ENCODE results near the gene MTARC2. TPM values are rescaled to one million over a fixed set of nuclear protein-coding genes. Genes with fewer than 3 reads are reported as not detected.

MTARC2 gene
- total and polyA plus RNA-seq, 2 of the 4 experiments (the other 2 are of a cell fraction): 0.36 to 2.6 TPM

DNA sequence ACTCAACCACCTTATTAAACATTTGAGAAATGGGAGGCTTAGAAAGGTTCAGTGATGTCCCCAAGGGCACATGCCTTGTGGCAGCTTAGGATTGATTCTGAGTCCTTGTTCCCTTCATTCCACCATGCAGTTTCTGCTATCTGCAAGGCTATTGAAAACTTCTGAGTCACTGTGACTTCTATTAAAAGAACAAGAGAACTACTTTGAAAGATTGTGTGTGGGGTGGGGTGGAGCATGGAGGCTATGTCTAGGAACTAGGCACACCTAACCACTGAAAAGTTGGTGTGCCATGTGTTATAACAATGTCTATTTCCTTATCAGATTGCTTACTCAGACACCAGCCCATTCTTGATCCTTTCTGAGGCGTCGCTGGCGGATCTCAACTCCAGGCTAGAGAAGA lies 49.4 kb downstream of the MTARC2 start:
- no peak overlapping the region for H2BK15ac ChIP-seq (ENCODE audit: low read depth, low read length)
- H2BK120ac ChIP-seq (ENCODE audit: low read depth, low read length): no peak overlapping the region
- ChIA-PET CTCF (interaction anchor here (0.5 kb wide), 1 partner anchor 499 kb away, joined by 4 read pairs; no protein-coding TSS in a partner anchor), POLR2A (ENCODE audit: unreplicated experiment) (no interaction called here)
- no peak overlapping the region for H2BK5ac ChIP-seq (ENCODE audit: low read depth, low read length, poor library complexity, severe bottlenecking)
- no peak overlapping the region for H3K56ac ChIP-seq (ENCODE audit: extremely low read depth, insufficient read depth, low read length)
- dilution Hi-C loops (cut with HindIII; ENCODE audit: low sequenced_read_pairs, unreplicated experiment) (no loop called here), in situ Hi-C loops (cut with MboI; ENCODE audit: low sequenced_read_pairs) (no loop called here), intact Hi-C loops (cut with micrococcal nuclease) (no loop called here)
- H2AK5ac ChIP-seq (ENCODE audit: low read depth, low read length): no peak overlapping the region
- H3K4me2 ChIP-seq (ENCODE audit: low read depth, low read length): no peak overlapping the region
- no peak overlapping the region for H2BK20ac ChIP-seq (ENCODE audit: low read depth, low read length)
- TF ChIP-seq FOS (IDR thresholded peaks at IDR 0.05; ENCODE audit: low read depth, low read length) (no peak), MXI1 (IDR thresholded peaks at IDR 0.05; ENCODE audit: borderline replicate concordance, low read depth, low read length) (no peak), CEBPB (IDR thresholded peaks at IDR 0.05; ENCODE audit: low read depth, low read length) (no peak), BHLHE40 (IDR thresholded peaks at IDR 0.05; ENCODE audit: low read depth, low read length) (no peak), SMC3 (IDR thresholded peaks at IDR 0.05; ENCODE audit: low read depth, low read length) (no peak), MAZ (IDR thresholded peaks at IDR 0.05; ENCODE audit: borderline replicate concordance, low read depth, low read length) (no peak), POLR2A (IDR thresholded peaks at IDR 0.05; ENCODE audit: low read depth, low read length) (no peak), NFE2L2 (IDR thresholded peaks at IDR 0.05; ENCODE audit: low read depth, low read length) (no peak), RFX5 (IDR thresholded peaks at IDR 0.05; ENCODE audit: low read depth, low read length) (no peak), USF2 (IDR thresholded peaks at IDR 0.05; ENCODE audit: low read depth, low read length) (no peak), RCOR1 (IDR thresholded peaks at IDR 0.05; ENCODE audit: insufficient replicate concordance, low read length) (no peak), CHD1 (IDR thresholded peaks at IDR 0.05; ENCODE audit: low read depth, low read length) (no peak), MAFK (IDR thresholded peaks at IDR 0.05; ENCODE audit: low read depth, low read length) (no peak), RAD21 (IDR thresholded peaks at IDR 0.05; ENCODE audit: low read length) (no peak)
- TF ChIP-seq, protein P1, sequence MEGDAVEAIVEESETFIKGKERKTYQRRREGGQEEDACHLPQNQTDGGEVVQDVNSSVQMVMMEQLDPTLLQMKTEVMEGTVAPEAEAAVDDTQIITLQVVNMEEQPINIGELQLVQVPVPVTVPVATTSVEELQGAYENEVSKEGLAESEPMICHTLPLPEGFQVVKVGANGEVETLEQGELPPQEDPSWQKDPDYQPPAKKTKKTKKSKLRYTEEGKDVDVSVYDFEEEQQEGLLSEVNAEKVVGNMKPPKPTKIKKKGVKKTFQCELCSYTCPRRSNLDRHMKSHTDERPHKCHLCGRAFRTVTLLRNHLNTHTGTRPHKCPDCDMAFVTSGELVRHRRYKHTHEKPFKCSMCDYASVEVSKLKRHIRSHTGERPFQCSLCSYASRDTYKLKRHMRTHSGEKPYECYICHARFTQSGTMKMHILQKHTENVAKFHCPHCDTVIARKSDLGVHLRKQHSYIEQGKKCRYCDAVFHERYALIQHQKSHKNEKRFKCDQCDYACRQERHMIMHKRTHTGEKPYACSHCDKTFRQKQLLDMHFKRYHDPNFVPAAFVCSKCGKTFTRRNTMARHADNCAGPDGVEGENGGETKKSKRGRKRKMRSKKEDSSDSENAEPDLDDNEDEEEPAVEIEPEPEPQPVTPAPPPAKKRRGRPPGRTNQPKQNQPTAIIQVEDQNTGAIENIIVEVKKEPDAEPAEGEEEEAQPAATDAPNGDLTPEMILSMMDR (conservative IDR thresholded peaks at IDR 0.05; ENCODE audit: low read depth, low read length): no peak
- TF ChIP-seq, protein P2, sequence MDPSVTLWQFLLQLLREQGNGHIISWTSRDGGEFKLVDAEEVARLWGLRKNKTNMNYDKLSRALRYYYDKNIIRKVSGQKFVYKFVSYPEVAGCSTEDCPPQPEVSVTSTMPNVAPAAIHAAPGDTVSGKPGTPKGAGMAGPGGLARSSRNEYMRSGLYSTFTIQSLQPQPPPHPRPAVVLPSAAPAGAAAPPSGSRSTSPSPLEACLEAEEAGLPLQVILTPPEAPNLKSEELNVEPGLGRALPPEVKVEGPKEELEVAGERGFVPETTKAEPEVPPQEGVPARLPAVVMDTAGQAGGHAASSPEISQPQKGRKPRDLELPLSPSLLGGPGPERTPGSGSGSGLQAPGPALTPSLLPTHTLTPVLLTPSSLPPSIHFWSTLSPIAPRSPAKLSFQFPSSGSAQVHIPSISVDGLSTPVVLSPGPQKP (IDR thresholded peaks at IDR 0.05; ENCODE audit: borderline replicate concordance, low read depth, low read length): no peak
- H3K4me1 ChIP-seq (ENCODE audit: control insufficient read depth, insufficient read depth, low read length): no peaks in the 10 kb centered on the region; the same call in 1 of the 2 replicates
- DNase-seq: no peak
- no peak overlapping the region for H3K27ac ChIP-seq (ENCODE audit: insufficient read depth, low read length)
- H3K9me1 ChIP-seq (ENCODE audit: insufficient read depth, low read length): no peaks in the 10 kb centered on the region
- no peak overlapping the region for H3K14ac ChIP-seq (replicated peaks; ENCODE audit: low read depth, low read length)
- no peak overlapping the region for H4K91ac ChIP-seq (ENCODE audit: insufficient read depth, low read depth, low read length)
- no peak overlapping the region for H3K18ac ChIP-seq (ENCODE audit: low read depth, low read length)
- H2AK9ac ChIP-seq (replicated peaks; ENCODE audit: low read depth, low read length, poor library complexity): no peak overlapping the region
- no peak overlapping the region for H2AFZ ChIP-seq (replicated peaks; ENCODE audit: low read length, poor library complexity)
- H3K9me3 ChIP-seq (ENCODE audit: control insufficient read depth, insufficient read depth, low read length): no peaks in the 10 kb centered on the region
- H4K8ac ChIP-seq (ENCODE audit: low read depth in 2 of 2, low read length in 2 of 2): no peak overlapping the region
- no peaks in the 10 kb centered on the region for H3K36me3 ChIP-seq (ENCODE audit: control insufficient read depth, insufficient read depth, low read length)
- no peak overlapping the region for H3K23ac ChIP-seq (ENCODE audit: low read depth, low read length)
- H4K20me1 ChIP-seq (ENCODE audit: insufficient read depth, low read length): no peaks in the 10 kb centered on the region
- H3K9ac ChIP-seq (ENCODE audit: low read depth, low read length): no peak overlapping the region
- WGBS, 2 experiments (ENCODE audit: extremely low coverage in 2 of 2, insufficient read length in 1 of 2): no CpG with 5 or more reads among the region's 3 CpGs
- H3K79me1 ChIP-seq (ENCODE audit: low read depth in 1 of 2, low read length in 2 of 2): no peaks in the 10 kb centered on the region
- no peak overlapping the region for H3K4me3 ChIP-seq (ENCODE audit: insufficient read depth, low read depth, low read length)
- H3K4ac ChIP-seq (ENCODE audit: low read depth, low read length): no peak overlapping the region
- ATAC-seq (ENCODE audit: low read depth): no peak
- no peaks in the 10 kb centered on the region; the same call in 1 of the 2 replicates for H3K27me3 ChIP-seq (ENCODE audit: control insufficient read depth, insufficient read depth, low read length)
- no TSS peak for BruUV-seq (replicated peaks)
- no peak overlapping the region for H4K5ac ChIP-seq (ENCODE audit: low read depth, low read length)
